BLaER1 (cell line): Measurements from ENCODE around the gene SLC24A3.

Source experiments
- H3K27ac ChIP-seq: shearing (Covaris generic); formaldehyde crosslinking; 2 replicates; pipeline ENCODE4 v1.8.1; 2022
- H3K27me3 ChIP-seq: shearing (Covaris generic); formaldehyde crosslinking; 2 replicates; pipeline ENCODE4 v1.8.1; 2022
- H3K36me3 ChIP-seq: shearing (Covaris generic); formaldehyde crosslinking; 2 replicates; pipeline ENCODE4 v1.8.1; 2022
- H3K4me1 ChIP-seq: shearing (Covaris generic); formaldehyde crosslinking; 2 replicates; pipeline ENCODE4 v1.8.1; 2022
- H3K4me2 ChIP-seq: shearing (Covaris generic); formaldehyde crosslinking; 2 replicates; pipeline ENCODE4 v1.8.1; 2022
- H3K4me3 ChIP-seq: shearing (Covaris generic); formaldehyde crosslinking; 2 replicates; pipeline ENCODE4 v1.8.1; 2022
- H3K9ac ChIP-seq: shearing (Covaris generic); formaldehyde crosslinking; 2 replicates; pipeline ENCODE4 v1.8.1; 2022
- H3K9me3 ChIP-seq: shearing (Covaris generic); formaldehyde crosslinking; 2 replicates; pipeline ENCODE4 v1.8.1; 2022
- H4K20me1 ChIP-seq: shearing (Covaris generic); formaldehyde crosslinking; 2 replicates; pipeline ENCODE4 v1.8.1; 2022
- Cebpa-rat ChIP-seq: shearing (Covaris generic); IDR thresholded peaks from 2 replicates; pipeline ENCODE4 v1.8.1; 2022

SLC24A3 gene

GRCh38 chr20:19268426-19268825 lies 56.0 kb downstream of the SLC24A3 start:
- Histone ChIP-seq H3K27ac (no peak overlapping the region), H3K27me3 (no peaks in the 10 kb centered on the region), H3K4me2 (no peak overlapping the region), H3K4me1 (no peaks in the 10 kb centered on the region), H4K20me1 (no peaks in the 10 kb centered on the region), H3K9me3 (no peaks in the 10 kb centered on the region), H3K4me3 (no peak overlapping the region), H3K9ac (no peak overlapping the region), H3K36me3 (no peaks in the 10 kb centered on the region)
- TF ChIP-seq Cebpa-rat: no peak

- H3K9me3 ChIP-seq: no peaks in the 10 kb centered on the region
- H3K27me3 ChIP-seq: no peaks in the 10 kb centered on the region
- no peaks in the 10 kb centered on the region for H4K20me1 ChIP-seq
- no peak overlapping the region for H3K4me2 ChIP-seq
- no peaks in the 10 kb centered on the region for H3K36me3 ChIP-seq
- no peak overlapping the region for H3K9ac ChIP-seq
- no peak for TF ChIP-seq Cebpa-rat
- H3K4me3 ChIP-seq: no peak overlapping the region
- H3K27ac ChIP-seq: no peak overlapping the region
- H3K4me1 ChIP-seq: no peaks in the 10 kb centered on the region
Observed at GRCh38 chr20:19269737-19270340, 57.4 kb downstream of the SLC24A3 start.

GRCh38 chr20:19271879-19272651 lies 59.6 kb downstream of the SLC24A3 start:
- Histone ChIP-seq H3K4me1 (no peaks in the 10 kb centered on the region), H4K20me1 (no peaks in the 10 kb centered on the region), H3K36me3 (no peaks in the 10 kb centered on the region), H3K27ac (no peak overlapping the region), H3K27me3 (no peaks in the 10 kb centered on the region), H3K9ac (no peak overlapping the region), H3K4me3 (no peak overlapping the region), H3K9me3 (no peaks in the 10 kb centered on the region), H3K4me2 (no peak overlapping the region)
- TF ChIP-seq Cebpa-rat: no peak

GRCh38 chr20:19272976-19273654 lies 60.7 kb downstream of the SLC24A3 start:
- Histone ChIP-seq H3K9me3 (no peaks in the 10 kb centered on the region), H3K27me3 (no peaks in the 10 kb centered on the region), H3K4me1 (no peaks in the 10 kb centered on the region), H3K36me3 (no peaks in the 10 kb centered on the region), H3K4me3 (no peak overlapping the region), H4K20me1 (no peaks in the 10 kb centered on the region), H3K4me2 (no peak overlapping the region), H3K27ac (no peak overlapping the region), H3K9ac (no peak overlapping the region)
- TF ChIP-seq Cebpa-rat: no peak

- H3K4me3 ChIP-seq: no peak overlapping the region
- no peaks in the 10 kb centered on the region for H4K20me1 ChIP-seq
- TF ChIP-seq Cebpa-rat: no peak
- no peak overlapping the region for H3K27ac ChIP-seq
- no peaks in the 10 kb centered on the region for H3K4me1 ChIP-seq
- no peak overlapping the region for H3K9ac ChIP-seq
- H3K9me3 ChIP-seq: no peaks in the 10 kb centered on the region
- no peaks in the 10 kb centered on the region for H3K27me3 ChIP-seq
- H3K36me3 ChIP-seq: no peaks in the 10 kb centered on the region
- H3K4me2 ChIP-seq: no peak overlapping the region
Observed at GRCh38 chr20:19274001-19274400, 61.6 kb downstream of the SLC24A3 start.

GRCh38 chr20:19274412-19275015 lies 62.1 kb downstream of the SLC24A3 start:
- H3K4me3 ChIP-seq: no peak overlapping the region
- H3K9me3 ChIP-seq: no peaks in the 10 kb centered on the region
- no peaks in the 10 kb centered on the region for H3K4me1 ChIP-seq
- no peaks in the 10 kb centered on the region for H3K27me3 ChIP-seq
- H3K4me2 ChIP-seq: no peak overlapping the region
- H4K20me1 ChIP-seq: no peaks in the 10 kb centered on the region
- no peak for TF ChIP-seq Cebpa-rat
- no peaks in the 10 kb centered on the region for H3K36me3 ChIP-seq
- H3K27ac ChIP-seq: no peak overlapping the region
- no peak overlapping the region for H3K9ac ChIP-seq

GRCh38 chr20:19275038-19275629 lies 62.7 kb downstream of the SLC24A3 start:
- H3K36me3 ChIP-seq: no peaks in the 10 kb centered on the region
- H3K4me2 ChIP-seq: no peak overlapping the region
- H3K4me3 ChIP-seq: no peak overlapping the region
- H3K4me1 ChIP-seq: no peaks in the 10 kb centered on the region
- no peak overlapping the region for H3K9ac ChIP-seq
- H3K9me3 ChIP-seq: no peaks in the 10 kb centered on the region
- no peaks in the 10 kb centered on the region for H4K20me1 ChIP-seq
- H3K27ac ChIP-seq: no peak overlapping the region
- H3K27me3 ChIP-seq: no peaks in the 10 kb centered on the region
- no peak for TF ChIP-seq Cebpa-rat

GRCh38 chr20:19275630-19276071 lies 63.2 kb downstream of the SLC24A3 start:
- H3K27ac ChIP-seq: no peak overlapping the region
- H3K36me3 ChIP-seq: no peaks in the 10 kb centered on the region
- no peak overlapping the region for H3K9ac ChIP-seq
- no peaks in the 10 kb centered on the region for H3K9me3 ChIP-seq
- H3K4me2 ChIP-seq: no peak overlapping the region
- H4K20me1 ChIP-seq: no peaks in the 10 kb centered on the region
- H3K27me3 ChIP-seq: no peaks in the 10 kb centered on the region
- no peaks in the 10 kb centered on the region for H3K4me1 ChIP-seq
- H3K4me3 ChIP-seq: no peak overlapping the region
- no peak for TF ChIP-seq Cebpa-rat

GRCh38 chr20:19277381-19277780 lies 64.9 kb downstream of the SLC24A3 start:
- Histone ChIP-seq H3K9ac (no peak overlapping the region), H3K4me3 (no peak overlapping the region), H4K20me1 (no peaks in the 10 kb centered on the region), H3K9me3 (no peaks in the 10 kb centered on the region), H3K36me3 (no peaks in the 10 kb centered on the region), H3K27me3 (no peaks in the 10 kb centered on the region), H3K4me1 (no peaks in the 10 kb centered on the region), H3K27ac (no peak overlapping the region), H3K4me2 (no peak overlapping the region)
- TF ChIP-seq Cebpa-rat: no peak
